T-cell (primary cell): Measurements from ENCODE around the gene LYPD5. TPM values are rescaled to one million over a fixed set of nuclear protein-coding genes. Genes with fewer than 3 reads are reported as not detected.

Experiments
- ATAC-seq, 4 experiments: fragments of 200-7000 bp in 3 of 4; fragments of 150-1000 bp in 1 of 4; cut with Tn5 transposase; replicated peaks in 1 of 4; 1 replicate in 3 of 4; 2 replicates in 1 of 4; pipeline ENCODE4 v1.10.0; 2021; ENCODE audit warnings: moderate library complexity in 3 of 4, mild to moderate bottlenecking in 2 of 4, moderate number of reproducible peaks in 1 of 4
- CTCF ChIA-PET, 2 donors: fragments of 300-600 bp; sonication (Branson Sonifier 250); formaldehyde crosslinking; loops; one replicate each; lab custom pipeline; 2022; ENCODE audit warnings: antibody characterized with exemption in 2 of 2; lab: Charles Lee
- POLR2A ChIA-PET, 2 donors: fragments of 300-600 bp; sonication (Branson Sonifier 250); formaldehyde crosslinking; loops; one replicate each; lab custom pipeline; 2022; ENCODE audit warnings: antibody characterized with exemption in 2 of 2; lab: Charles Lee
- DNase-seq, 35 experiments: peaks; one replicate each; pipeline versions ENCODE4 v3.0.0 to v3.0.0-alpha.2; 2013 to 2023
- H3K27ac ChIP-seq: one replicate; pipeline ENCODE4 v1.5.1; 2013; ENCODE audit warnings: low read length
- H3K27me3 ChIP-seq, 2 experiments: replicated peaks in 1 of 2; 1 replicate in 1 of 2; 2 replicates in 1 of 2; pipeline versions ENCODE4 v1.6.1 to v1.7.0; 2013; ENCODE audit warnings: low read length in 1 of 2, mixed read lengths in 1 of 2; ENCODE audit not compliant: control insufficient read depth in 2 of 2, insufficient read depth in 2 of 2; ENCODE audit errors: extremely low read depth in 1 of 2
- H3K36me3 ChIP-seq, 2 donors: 1 replicate in 1 of 2; 2 replicates in 1 of 2; pipeline versions ENCODE4 v1.6.1 to v1.7.0; 2013; ENCODE audit warnings: low read length in 1 of 2; ENCODE audit not compliant: control insufficient read depth in 2 of 2, insufficient read depth in 1 of 2; ENCODE audit errors: extremely low read depth in 1 of 2
- H3K4me1 ChIP-seq, 2 experiments: 1 replicate in 1 of 2; 2 replicates in 1 of 2; pipeline versions ENCODE4 v1.6.1 to v1.7.0; 2013; ENCODE audit warnings: low read length in 2 of 2, mixed read lengths in 1 of 2; ENCODE audit not compliant: insufficient read depth in 2 of 2, control insufficient read depth in 1 of 2; ENCODE audit errors: extremely low read depth in 1 of 2
- H3K4me3 ChIP-seq, 2 donors: 1 replicate in 1 of 2; 2 replicates in 1 of 2; pipeline versions ENCODE4 v1.5.1 to v1.7.0; 2013; ENCODE audit warnings: mild to moderate bottlenecking in 2 of 2, low read length in 1 of 2, moderate library complexity in 1 of 2; ENCODE audit not compliant: control insufficient read depth in 1 of 2; ENCODE audit errors: extremely low read depth in 1 of 2
- H3K9me3 ChIP-seq: 2 replicates; pipeline ENCODE4 v1.7.0; 2013
- H3K27ac Mint-ChIP-seq, 2 donors: one replicate each; pipeline ENCODE4 v1.8.0; 2020 to 2021; ENCODE audit warnings: mild to moderate bottlenecking in 2 of 2, mixed read lengths in 2 of 2
- H3K27me3 Mint-ChIP-seq, 2 donors: one replicate each; pipeline ENCODE4 v1.8.0; 2021 to 2022; ENCODE audit warnings: mixed read lengths in 2 of 2
- H3K36me3 Mint-ChIP-seq: one replicate; pipeline ENCODE4 v1.8.0; 2021; ENCODE audit warnings: mixed read lengths
- H3K4me1 Mint-ChIP-seq, 3 donors: one replicate each; pipeline ENCODE4 v1.8.0; 2020 to 2022; ENCODE audit warnings: mixed read lengths in 3 of 3, mild to moderate bottlenecking in 1 of 3
- H3K4me3 Mint-ChIP-seq, 3 donors: one replicate each; pipeline ENCODE4 v1.8.0; 2020 to 2022; ENCODE audit warnings: mild to moderate bottlenecking in 3 of 3, mixed read lengths in 3 of 3, moderate library complexity in 3 of 3
- H3K9me3 Mint-ChIP-seq, 3 donors: one replicate each; pipeline ENCODE4 v1.8.0; 2020 to 2022; ENCODE audit warnings: mixed read lengths in 3 of 3
- WGBS: methylation state at CpG from one replicate; pipeline ENCODE4 v1.1.5; 2013; ENCODE audit warnings: missing lambda C conversion rate; ENCODE audit not compliant: insufficient coverage; 5-methylcytosine and 5-hydroxymethylcytosine counted together
- total RNA-seq, 35 experiments: library from RNA in 6 of 35; stranded (reverse) in 6 of 35; fragments of 120-200 nt in 1 of 35; gene quantifications; one replicate each; pipeline versions ENCODE4 v1.2.1 to v1.2.4 and lab custom pipeline; 2013 to 2026

Gene LYPD5
- total RNA-seq, 5 donors from 2014 or later (not counting 1 experiment from before 2014, with no cell fraction given) = 0.20 to 0.70 (median 0.58) TPM; not detected in 1

GRCh38 chr19:43755256-43755801 is 46.9 kb downstream of the LYPD5 start:
- Mint-ChIP-seq H3K27me3 (no peaks in the 10 kb centered on the region), H3K4me1 (peaks cover 38 to 54% (median 40%) of the 10 kb centered on the region in 3 donors), H3K4me3 (peak overlapping the region; percentile 94 to 98 (median 98)), H3K36me3 (peaks cover 10% of the 10 kb centered on the region), H3K27ac (peak overlapping the region; percentile 97 to 98), H3K9me3 (no peaks in the 10 kb centered on the region)
- ChIA-PET CTCF (interaction anchor here (0.6 to 2.3 kb wide), 8 partner anchors 9 to 200 kb away, joined by 3 to 13 read pairs (median 4); no protein-coding TSS in a partner anchor), POLR2A (interaction anchor here (0.6 to 1.0 kb wide), 3 partner anchors 227 to 297 kb away, joined by 3 to 5 read pairs (median 4); no protein-coding TSS in a partner anchor)
- H3K9me3 ChIP-seq = no peaks in the 10 kb centered on the region
- H3K4me1 ChIP-seq = peaks cover 2 to 35% of the 10 kb centered on the region in 2 experiments
- H3K36me3 ChIP-seq = peaks cover 8 to 10% of the 10 kb centered on the region in 2 donors
- no peaks in the 10 kb centered on the region for H3K27me3 ChIP-seq
- 0% methylated on average over 19 of the region's 28 CpGs for WGBS
- peak overlapping the region; percentile 95 for H3K27ac ChIP-seq
- H3K4me3 ChIP-seq = peak overlapping the region; percentile 75 to 91
- DNase-seq (peak; percentile 41 to 86 (median 65)), ATAC-seq (peak; percentile 20 to 37 (median 26))

- ChIA-PET CTCF (interaction anchor here (0.6 to 2.3 kb wide), 8 partner anchors 8 to 200 kb away, joined by 3 to 13 read pairs (median 4); no protein-coding TSS in a partner anchor), POLR2A (interaction anchor here (0.6 to 1.0 kb wide), 7 partner anchors 10 to 296 kb away, joined by 3 to 5 read pairs (median 4); no protein-coding TSS in a partner anchor)
- Histone ChIP-seq H3K36me3 (peaks cover 8 to 17% of the 10 kb centered on the region in 2 donors), H3K9me3 (no peaks in the 10 kb centered on the region), H3K4me3 (peak within 1 kb of the TSS; percentile 75 to 91), H3K27me3 (no peaks in the 10 kb centered on the region), H3K4me1 (peaks cover 2 to 35% of the 10 kb centered on the region in 2 experiments), H3K27ac (peak within 1 kb of the TSS; percentile 95)
- peak within 1 kb of the TSS; percentile 94 to 98 (median 98) for H3K4me3 Mint-ChIP-seq
- ATAC-seq (peak; percentile 85 to 90 (median 88)), DNase-seq (peak; percentile 96 to 100 (median 98))
- H3K27me3 Mint-ChIP-seq = no peaks in the 10 kb centered on the region
- H3K36me3 Mint-ChIP-seq = peaks cover 17% of the 10 kb centered on the region
- H3K27ac Mint-ChIP-seq = peak within 1 kb of the TSS; percentile 97 to 98
- WGBS = under 1% methylated on average over 67 of the region's 79 CpGs
- H3K4me1 Mint-ChIP-seq = peaks cover 38 to 58% (median 45%) of the 10 kb centered on the region in 3 donors
- no peaks in the 10 kb centered on the region for H3K9me3 Mint-ChIP-seq
These were observed 47.6 kb downstream of the LYPD5 start, which contains the start of gene SMG9 for GRCh38 chr19:43754503-43755255. TSS of gene SMG9 (minus strand) at chr19:43754962. CDS start at chr19:43750741, 4,221 bp downstream.

GRCh38 chr19:43754253-43754502 is 48.1 kb downstream of the LYPD5 start:
- ATAC-seq = no peak
- Mint-ChIP-seq H3K4me3 (peak overlapping the region; percentile 94 to 98 (median 98)), H3K4me1 (peaks cover 38 to 56% (median 45%) of the 10 kb centered on the region in 3 donors), H3K9me3 (no peaks in the 10 kb centered on the region), H3K27me3 (no peaks in the 10 kb centered on the region), H3K36me3 (peaks cover 20% of the 10 kb centered on the region), H3K27ac (peak overlapping the region; percentile 87 to 98)
- peak overlapping the region; percentile 75 to 91 for H3K4me3 ChIP-seq
- H3K27ac ChIP-seq = peak overlapping the region; percentile 95
- 1% methylated on average over 11 of the region's 11 CpGs for WGBS
- no peak for DNase-seq
- POLR2A ChIA-PET = interaction anchor here (0.6 to 1.0 kb wide), 4 partner anchors 11 to 290 kb away, joined by 3 to 4 read pairs (median 4); no protein-coding TSS in a partner anchor
- CTCF ChIA-PET = interaction anchor here in 1 of 2 donors (0.9 to 2.3 kb wide), 5 partner anchors 9 to 86 kb away, joined by 4 to 13 read pairs (median 5); no protein-coding TSS in a partner anchor
- H3K9me3 ChIP-seq = no peaks in the 10 kb centered on the region
- H3K27me3 ChIP-seq = no peaks in the 10 kb centered on the region
- peaks cover 9 to 22% of the 10 kb centered on the region in 2 donors for H3K36me3 ChIP-seq
- peaks cover 2 to 35% of the 10 kb centered on the region in 2 experiments for H3K4me1 ChIP-seq

- Histone ChIP-seq H3K9me3 (no peaks in the 10 kb centered on the region), H3K36me3 (peaks cover 19 to 39% of the 10 kb centered on the region in 2 donors), H3K4me3 (no peak overlapping the region), H3K27ac (peak overlapping the region; percentile 95), H3K4me1 (peaks cover 2 to 45% of the 10 kb centered on the region in 2 experiments), H3K27me3 (no peaks in the 10 kb centered on the region)
- peaks cover 42 to 63% (median 45%) of the 10 kb centered on the region in 3 donors for H3K4me1 Mint-ChIP-seq
- no peaks in the 10 kb centered on the region for H3K9me3 Mint-ChIP-seq
- peak overlapping the region in 1 of 2 donors; percentile 72 for H3K27ac Mint-ChIP-seq
- ATAC-seq (no peak), DNase-seq (no peak)
- peaks cover 32% of the 10 kb centered on the region for H3K36me3 Mint-ChIP-seq
- 67% methylated on average over 1 of the region's 6 CpGs for WGBS
- ChIA-PET CTCF (interaction anchor here in 1 of 2 donors (1.0 kb wide), 1 partner anchor 84 kb away, joined by 3 read pairs; no protein-coding TSS in a partner anchor), POLR2A (no interaction called here)
- no peak overlapping the region for H3K4me3 Mint-ChIP-seq
- no peaks in the 10 kb centered on the region for H3K27me3 Mint-ChIP-seq
These were observed 49.9 kb downstream of the LYPD5 start for GRCh38 chr19:43752287-43752875.

GRCh38 chr19:43751466-43752220 is 50.6 kb downstream of the LYPD5 start:
- Histone ChIP-seq H3K4me3 (no peak overlapping the region), H3K27me3 (no peaks in the 10 kb centered on the region), H3K27ac (no peak overlapping the region), H3K4me1 (peaks cover 2 to 47% of the 10 kb centered on the region in 2 experiments), H3K36me3 (peaks cover 19 to 46% of the 10 kb centered on the region in 2 donors), H3K9me3 (no peaks in the 10 kb centered on the region)
- H3K27me3 Mint-ChIP-seq = no peaks in the 10 kb centered on the region
- peak overlapping the region; percentile 72 to 74 for H3K27ac Mint-ChIP-seq
- peaks cover 36% of the 10 kb centered on the region for H3K36me3 Mint-ChIP-seq
- no peak for DNase-seq
- H3K9me3 Mint-ChIP-seq = no peaks in the 10 kb centered on the region
- ChIA-PET POLR2A (no interaction called here), CTCF (interaction anchor here in 1 of 2 donors (0.5 kb wide), 1 partner anchor 78 kb away, joined by 4 read pairs; no protein-coding TSS in a partner anchor)
- peaks cover 42 to 61% (median 45%) of the 10 kb centered on the region in 3 donors for H3K4me1 Mint-ChIP-seq
- H3K4me3 Mint-ChIP-seq = no peak overlapping the region
- 100% methylated on average over 1 of the region's 4 CpGs for WGBS
- ATAC-seq = no peak
